Endothelial cell of umbilical vein (primary cell): Measurements from ENCODE around the gene TERT. TPM values are rescaled to one million over a fixed set of nuclear protein-coding genes. Genes with fewer than 3 reads are reported as not detected.
A peak's percentile ranks its signal among the peaks of the same experiment; 100 is the strongest.
"Not testable (repeated sequence)": the region's sequence is repeated elsewhere in the genome, so short reads cannot be mapped to it uniquely, and the experiment has no call there.

Experiments
- BruUV-seq: library from RNA; stranded (reverse); fragments of 400-500 nt; replicated peaks from 2 replicates; lab custom pipeline; 2021; lab: Mats Ljungman, UMichigan
- CTCF ChIA-PET: fragments of 300-600, 350-600 bp; sonication (Branson Sonifier 250); formaldehyde crosslinking; loops from one replicate; lab custom pipeline; 2021; ENCODE audit warnings: antibody characterized with exemption, inconsistent platforms; lab: Charles Lee
- POLR2A ChIA-PET: fragments of 300-600, 350-600 bp; sonication (Branson Sonifier 250); formaldehyde crosslinking; loops from one replicate; lab custom pipeline; 2021; ENCODE audit warnings: antibody characterized with exemption, inconsistent platforms; lab: Charles Lee
- DNase-seq: peaks from one replicate; pipeline ENCODE4 v3.0.0-alpha.2; 2011; ENCODE audit warnings: low read depth, low spot score
- FAIRE-seq: peaks from 2 replicates; lab custom pipeline; 2011; peaks lifted over from hg19 to GRCh38; lab: Jason Lieb, UNC
- H2AFZ ChIP-seq: 2 replicates; pipeline ENCODE4 v1.6.0; 2012; ENCODE audit warnings: low read depth, low read length, control low read depth, inconsistent platforms
- H3K27ac ChIP-seq: 2 replicates; pipeline ENCODE4 v1.5.1; 2011; ENCODE audit warnings: low read depth, mild to moderate bottlenecking, control low read depth, low read length, moderate library complexity; ENCODE audit not compliant: insufficient read depth
- H3K27me3 ChIP-seq, 2 experiments: 2 replicates each; pipeline versions ENCODE4 v1.6.0 to v1.6.1; 2011; ENCODE audit warnings: low read length in 2 of 2, mixed read lengths in 1 of 2; ENCODE audit not compliant: control insufficient read depth in 2 of 2, insufficient read depth in 2 of 2
- H3K36me3 ChIP-seq, 2 experiments: 2 replicates in 1 of 2; 3 replicates in 1 of 2; pipeline ENCODE4 v1.5.1; 2011; ENCODE audit warnings: low read length in 2 of 2, mild to moderate bottlenecking in 1 of 2, moderate library complexity in 1 of 2; ENCODE audit not compliant: control insufficient read depth in 2 of 2, insufficient read depth in 2 of 2; ENCODE audit errors: extremely low read depth in 1 of 2
- H3K4me1 ChIP-seq: 3 replicates; pipeline ENCODE4 v1.5.1; 2011; ENCODE audit warnings: mild to moderate bottlenecking, low read length; ENCODE audit not compliant: control insufficient read depth, insufficient read depth; ENCODE audit errors: extremely low read depth
- H3K4me2 ChIP-seq: 2 replicates; pipeline ENCODE4 v1.6.1; 2011; ENCODE audit warnings: low read length, control low read depth, mixed read lengths; ENCODE audit not compliant: insufficient read depth
- H3K4me3 ChIP-seq, 3 experiments: fragments of 200-600 bp in 1 of 3; sonication (generic), shearing (Covaris generic) in 1 of 3; replicated peaks in 1 of 3; 2 replicates each; pipeline ENCODE4 v1.5.1; 2011 to 2016; ENCODE audit warnings: control low read depth in 3 of 3, low read length in 3 of 3, mild to moderate bottlenecking in 2 of 3, inconsistent platforms in 1 of 3, low read depth in 1 of 3, moderate library complexity in 1 of 3; ENCODE audit not compliant: insufficient read depth in 1 of 3
- H3K79me2 ChIP-seq: 2 replicates; pipeline ENCODE4 v1.6.0; 2012; ENCODE audit warnings: low read length, inconsistent platforms; ENCODE audit not compliant: control insufficient read depth, insufficient read depth
- H3K9ac ChIP-seq: replicated peaks from 2 replicates; pipeline ENCODE3; 2011; ENCODE audit warnings: low read length, control low read depth; ENCODE audit not compliant: insufficient read depth; ENCODE audit errors: extremely low read depth
- H3K9me1 ChIP-seq: replicated peaks from 3 replicates; pipeline ENCODE4 v1.6.0; 2011; ENCODE audit warnings: mild to moderate bottlenecking, low read length; ENCODE audit not compliant: control insufficient read depth, insufficient read depth; ENCODE audit errors: extremely low read depth
- H3K9me3 ChIP-seq: replicated peaks from 2 replicates; pipeline ENCODE4 v1.5.1; 2012; ENCODE audit warnings: low read length, inconsistent platforms; ENCODE audit not compliant: control insufficient read depth, insufficient read depth
- H4K20me1 ChIP-seq: replicated peaks from 2 replicates; pipeline ENCODE3; 2011; ENCODE audit warnings: mild to moderate bottlenecking, low read length; ENCODE audit not compliant: control insufficient read depth, insufficient read depth; ENCODE audit errors: extremely low read depth
- CTCF ChIP-seq, 2 donors: IDR thresholded peaks; 1 replicate in 1 of 2; 2 replicates in 1 of 2; pipeline ENCODE4 v1.5.1; 2011; ENCODE audit warnings: low read length in 2 of 2, mild to moderate bottlenecking in 2 of 2, moderate library complexity in 2 of 2, control low read depth in 1 of 2, inconsistent platforms in 1 of 2, low read depth in 1 of 2; ENCODE audit not compliant: insufficient read depth in 1 of 2; ENCODE audit errors: extremely low read depth in 1 of 2
- EZH2 ChIP-seq: IDR thresholded peaks from 2 replicates; pipeline ENCODE4 v1.6.1; 2012; ENCODE audit warnings: borderline replicate concordance, low read depth, mild to moderate bottlenecking, moderate library complexity, low read length, inconsistent platforms; ENCODE audit not compliant: severe bottlenecking
- FOS ChIP-seq: IDR thresholded peaks from 2 replicates; pipeline ENCODE4 v1.6.1; 2011; ENCODE audit warnings: mild to moderate bottlenecking, low read length, moderate library complexity, borderline replicate concordance; ENCODE audit not compliant: insufficient read depth
- GATA2 ChIP-seq: IDR thresholded peaks from 2 replicates; pipeline ENCODE4 v1.7.0; 2011; ENCODE audit warnings: low read depth, mild to moderate bottlenecking, moderate library complexity, mixed read lengths, low read length; ENCODE audit not compliant: insufficient read length, insufficient read depth
- JUN ChIP-seq: IDR thresholded peaks from 2 replicates; pipeline ENCODE4 v1.6.1; 2011; ENCODE audit warnings: borderline replicate concordance, low read depth; ENCODE audit not compliant: insufficient read length, insufficient read depth
- MAX ChIP-seq: IDR thresholded peaks from 2 replicates; pipeline ENCODE4 v1.6.1; 2011; ENCODE audit not compliant: insufficient read depth, insufficient read length
- MYC ChIP-seq: IDR thresholded peaks from one replicate; pipeline ENCODE4 v1.6.1; 2011; ENCODE audit warnings: mild to moderate bottlenecking, low read depth, low read length
- POLR2A ChIP-seq: IDR thresholded peaks from 2 replicates; pipeline ENCODE4 v1.6.1; 2012; ENCODE audit warnings: low read depth, mild to moderate bottlenecking, control low read depth, low read length
- POLR2AphosphoS5 ChIP-seq: IDR thresholded peaks from 2 replicates; pipeline ENCODE4 v1.6.1; 2012; ENCODE audit warnings: low read depth, mild to moderate bottlenecking, control low read depth, low read length, moderate library complexity; ENCODE audit not compliant: insufficient read depth
- dilution Hi-C: fragments of 300-500 bp; cut with MboI; formaldehyde crosslinking; loops from one replicate; pipeline ENCODE4 v1.15.0; 2019; ENCODE audit warnings: low sequenced_read_pairs; ENCODE audit not compliant: extremely low pct_ligation_motif_present
- intact Hi-C: fragments of 100-400 bp; cut with micrococcal nuclease; formaldehyde crosslinking; loops from one replicate; pipeline ENCODE4 v1.10.0; 2022
- polyA plus RNA-seq, 4 experiments: library from polyadenylated mRNA; depleted of rRNA in 3 of 4; stranded (reverse) in 3 of 4; unstranded in 1 of 4; fragments of >200 nt; gene quantifications; 2 replicates each; pipeline versions ENCODE4 v1.2.1 to v1.2.3, GENCODE V29; 2011 to 2012; ENCODE audit warnings: missing spikeins in 1 of 4
- total RNA-seq: library from RNA; stranded (reverse); gene quantifications from 2 replicates; pipeline ENCODE4 v1.2.3, GENCODE V29; 2021

The TERT gene
- total and polyA plus RNA-seq, 2 donors (not counting 3 experiments of a cell fraction or from before 2014, with no cell fraction given): 0.04 TPM; not detected in 1

GRCh38 chr5:1343315-1343751, 48.5 kb upstream of the TERT start:
- Histone ChIP-seq H3K79me2 (peaks cover 16% of the 10 kb centered on the region), H4K20me1 (no peaks in the 10 kb centered on the region), H3K9ac (no peak overlapping the region), H3K9me3 (no peaks in the 10 kb centered on the region), H3K27ac (no peak overlapping the region), H3K27me3 (no peaks in the 10 kb centered on the region), H3K4me1 (peaks cover 9% of the 10 kb centered on the region), H3K36me3 (peaks cover 3 to 28% of the 10 kb centered on the region in 2 experiments), H2AFZ (no peak overlapping the region), H3K4me2 (peak overlapping the region; percentile 77), H3K9me1 (no peaks in the 10 kb centered on the region), H3K4me3 (no peak overlapping the region)
- dilution Hi-C loops (no loop called here), intact Hi-C loops (no loop called here)
- CTCF ChIA-PET: interaction anchor here (1.8 kb wide), 1 partner anchor 135 kb away, joined by 4 read pairs; no protein-coding TSS in a partner anchor
- POLR2A ChIA-PET: no interaction called here
- DNase-seq (no peak), FAIRE-seq (no peak)
- TF ChIP-seq POLR2A: no peak
- no peak for TF ChIP-seq EZH2
- no peak for TF ChIP-seq CTCF (IDR thresholded peaks at IDR 0.05; ENCODE audit: extremely low read depth in 1 of 2, insufficient read depth in 1 of 2, low read depth in 1 of 2, low read length in 2 of 2)
- no peak for TF ChIP-seq MAX
- TF ChIP-seq FOS: no peak
- no peak for TF ChIP-seq GATA2
- no peak for TF ChIP-seq MYC
- TF ChIP-seq POLR2AphosphoS5: no peak
- TF ChIP-seq JUN: no peak
- BruUV-seq: no TSS peak

- H3K27ac ChIP-seq, H3K9me1 ChIP-seq, H3K9me3 ChIP-seq, POLR2A ChIA-PET, BruUV-seq, H2AFZ ChIP-seq, dilution Hi-C loops, intact Hi-C loops, H3K4me2 ChIP-seq, H3K4me1 ChIP-seq, H3K27me3 ChIP-seq, H4K20me1 ChIP-seq, DNase-seq, FAIRE-seq, H3K4me3 ChIP-seq, H3K9ac ChIP-seq: not testable (repeated sequence)
- CTCF ChIA-PET: interaction anchor here (1.5 kb wide), 1 partner anchor 302 kb away, joined by 3 read pairs; no protein-coding TSS in a partner anchor
- Histone ChIP-seq H3K36me3 (peaks cover 3 to 35% of the 10 kb centered on the region in 2 experiments), H3K79me2 (peaks cover 16% of the 10 kb centered on the region)
Measured at GRCh38 chr5:1342711-1343110, 47.8 kb upstream of the TERT start.
